Right ventricle myocardium inferior (tissue), 1 donor: ENCODE measurements around the gene CACNA2D3. TPM values are rescaled to one million over a fixed set of nuclear protein-coding genes. Genes with fewer than 3 reads are reported as not detected.

Experiments
- ATAC-seq: fragments of 200-7000 bp; cut with Tn5 transposase; one replicate; pipeline ENCODE4 v1.9.1; 2020; ENCODE audit warnings: mild to moderate bottlenecking, moderate library complexity
- DNase-seq: peaks from one replicate; pipeline ENCODE4 v3.0.0; 2021; ENCODE audit errors: missing footprints
- intact Hi-C: fragments of 100-400 bp; cut with DNase I; formaldehyde crosslinking; loops from one replicate; pipeline ENCODE4 v1.11.0; 2022
- total RNA-seq: library from RNA; stranded (reverse); fragmentation: NEBNext Ultra II Directional; extraction: Animal tissue kit (Norgen Biotek cat#: 25700); gene quantifications from one replicate; pipeline ENCODE4 v1.2.1, GENCODE V29; 2021
- donor health status: DM: no; HTN: yes; CAD: no; lungs with severe emphysema.

Gene CACNA2D3
- total RNA-seq, 1 donor from 2014 or later = 33.7 TPM

GRCh38 chr3:54343495-54343894, 221.1 kb downstream of the CACNA2D3 start:
- DNase-seq = no peak
- intact Hi-C loops = no loop called here
- no peak for ATAC-seq

GRCh38 chr3:54344601-54345231, 222.4 kb downstream of the CACNA2D3 start:
- DNase-seq = no peak
- intact Hi-C loops = no loop called here
- no peak for ATAC-seq

GRCh38 chr3:54345847-54346375, 223.6 kb downstream of the CACNA2D3 start:
- ATAC-seq (no peak), DNase-seq (no peak)
- intact Hi-C loops = no loop called here

GRCh38 chr3:54347060-54347459, 224.7 kb downstream of the CACNA2D3 start:
- no peak for ATAC-seq
- no peak for DNase-seq
- intact Hi-C loops = no loop called here

GRCh38 chr3:54347933-54348332, 225.6 kb downstream of the CACNA2D3 start:
- DNase-seq (no peak), ATAC-seq (no peak)
- intact Hi-C loops = no loop called here

GRCh38 chr3:54349231-54349652, 226.9 kb downstream of the CACNA2D3 start:
- intact Hi-C loops = no loop called here
- ATAC-seq (no peak), DNase-seq (no peak)

GRCh38 chr3:54349691-54350090, 227.3 kb downstream of the CACNA2D3 start:
- DNase-seq = no peak
- no peak for ATAC-seq
- intact Hi-C loops = no loop called here

GRCh38 chr3:54353546-54353945, 231.2 kb downstream of the CACNA2D3 start:
- peak; percentile 66 for ATAC-seq
- no peak for DNase-seq
- intact Hi-C loops = no loop called here

GRCh38 chr3:54353946-54354345, 231.6 kb downstream of the CACNA2D3 start:
- peak; percentile 47 for ATAC-seq
- intact Hi-C loops = no loop called here
- no peak for DNase-seq

- DNase-seq = no peak
- intact Hi-C loops = loop anchor here (5.0 kb wide), 2 partner anchors 143 to 208 kb away; no protein-coding TSS in a partner anchor
- no peak for ATAC-seq
Measured at GRCh38 chr3:54355800-54356199, 233.4 kb downstream of the CACNA2D3 start.

- DNase-seq = no peak
- ATAC-seq = peak; percentile 73
- intact Hi-C loops = loop anchor here (5.0 kb wide), 2 partner anchors 144 to 209 kb away; no protein-coding TSS in a partner anchor
Measured at GRCh38 chr3:54356261-54357045, 234.1 kb downstream of the CACNA2D3 start.

- intact Hi-C loops = loop anchor here (5.0 kb wide), 2 partner anchors 145 to 210 kb away; no protein-coding TSS in a partner anchor
Measured at GRCh38 chr3:54357301-54357700, 234.9 kb downstream of the CACNA2D3 start.

GRCh38 chr3:54358316-54358715, 236.0 kb downstream of the CACNA2D3 start:
- DNase-seq = no peak
- intact Hi-C loops = loop anchor here (5.0 kb wide), 2 partner anchors 146 to 211 kb away; no protein-coding TSS in a partner anchor
- ATAC-seq = peak; percentile 29

More at GRCh38 chr3:54357301-54357700, 234.9 kb downstream of the CACNA2D3 start:
- no peak for DNase-seq
- no peak for ATAC-seq

GRCh38 chr3:54358969-54359694, 236.8 kb downstream of the CACNA2D3 start:
- ATAC-seq (peak; percentile 66), DNase-seq (peak; percentile 77)

GRCh38 chr3:54360320-54360719, 238.0 kb downstream of the CACNA2D3 start:
- no peak for ATAC-seq
- intact Hi-C loops = no loop called here
- no peak for DNase-seq

More at GRCh38 chr3:54358969-54359694, 236.8 kb downstream of the CACNA2D3 start:
- intact Hi-C loops = loop anchor here (5.0 kb wide), 2 partner anchors 147 to 212 kb away; no protein-coding TSS in a partner anchor

GRCh38 chr3:54361746-54362283, 239.5 kb downstream of the CACNA2D3 start:
- intact Hi-C loops = no loop called here
- DNase-seq (no peak), ATAC-seq (no peak)

- intact Hi-C loops = no loop called here
- DNase-seq = no peak
- no peak for ATAC-seq
Measured at GRCh38 chr3:54366007-54366750, 243.8 kb downstream of the CACNA2D3 start.

- no peak for ATAC-seq
- no peak for DNase-seq
- intact Hi-C loops = no loop called here
Measured at GRCh38 chr3:54366839-54367238, 244.5 kb downstream of the CACNA2D3 start.
